Trophoblast cell (in vitro differentiated cells and primary cell): ENCODE results near the gene RGS3.

Experiments used
- DNase-seq, 2 donors: peaks; one replicate each; pipeline ENCODE4 v3.0.0-alpha.2; 2016
- H2AFZ ChIP-seq: 2 replicates; pipeline ENCODE4 v1.6.1; 2013; ENCODE audit warnings: low read length, moderate library complexity, mild to moderate bottlenecking; ENCODE audit not compliant: insufficient read depth, poor library complexity
- H2AK5ac ChIP-seq: 2 replicates; pipeline ENCODE4 v1.6.1; 2013; ENCODE audit warnings: mild to moderate bottlenecking, low read length
- H2BK120ac ChIP-seq: 2 replicates; pipeline ENCODE4 v1.6.1; 2013; ENCODE audit warnings: low read length, mild to moderate bottlenecking, moderate library complexity; ENCODE audit not compliant: insufficient read depth, poor library complexity
- H2BK12ac ChIP-seq: 2 replicates; pipeline ENCODE4 v1.6.1; 2013; ENCODE audit warnings: mild to moderate bottlenecking, low read length, moderate library complexity
- H2BK5ac ChIP-seq: 2 replicates; pipeline ENCODE4 v1.6.1; 2013; ENCODE audit warnings: low read length, low read depth, moderate library complexity, mild to moderate bottlenecking; ENCODE audit not compliant: poor library complexity
- H3K14ac ChIP-seq: 2 replicates; pipeline ENCODE4 v1.6.1; 2013; ENCODE audit warnings: mild to moderate bottlenecking, low read length
- H3K18ac ChIP-seq: 2 replicates; pipeline ENCODE4 v1.6.1; 2013; ENCODE audit warnings: mild to moderate bottlenecking, low read length
- H3K23ac ChIP-seq: 2 replicates; pipeline ENCODE4 v1.6.1; 2013; ENCODE audit warnings: low read length
- H3K27ac ChIP-seq: 2 replicates; pipeline ENCODE4 v1.5.1; 2013; ENCODE audit warnings: low read depth, mild to moderate bottlenecking, inconsistent platforms, low read length, moderate library complexity
- H3K27me3 ChIP-seq: 2 replicates; pipeline ENCODE4 v1.6.1; 2013; ENCODE audit warnings: inconsistent platforms, mild to moderate bottlenecking, low read length, moderate library complexity; ENCODE audit not compliant: insufficient read depth
- H3K36me3 ChIP-seq, 2 experiments: 1 replicate in 1 of 2; 2 replicates in 1 of 2; pipeline ENCODE4 v1.6.1; 2013; ENCODE audit warnings: low read length in 2 of 2, mild to moderate bottlenecking in 2 of 2, moderate library complexity in 1 of 2; ENCODE audit not compliant: insufficient read depth in 2 of 2, control insufficient read depth in 1 of 2
- H3K4ac ChIP-seq: 2 replicates; pipeline ENCODE4 v1.6.1; 2013; ENCODE audit warnings: low read depth, mild to moderate bottlenecking, low read length, moderate library complexity
- H3K4me1 ChIP-seq, 2 experiments: 1 replicate in 1 of 2; 2 replicates in 1 of 2; pipeline ENCODE4 v1.6.1; 2013; ENCODE audit warnings: low read length in 2 of 2, mild to moderate bottlenecking in 2 of 2, moderate library complexity in 1 of 2; ENCODE audit not compliant: insufficient read depth in 2 of 2, control insufficient read depth in 1 of 2
- H3K4me2 ChIP-seq: 2 replicates; pipeline ENCODE4 v1.6.1; 2013; ENCODE audit warnings: inconsistent platforms, mild to moderate bottlenecking, low read length, moderate library complexity
- H3K4me3 ChIP-seq: 2 replicates; pipeline ENCODE4 v1.5.1; 2013; ENCODE audit warnings: mild to moderate bottlenecking, low read depth, low read length, inconsistent platforms
- H3K79me1 ChIP-seq: one replicate; pipeline ENCODE4 v1.6.1; 2013; ENCODE audit warnings: low read length
- H3K79me2 ChIP-seq: 2 replicates; pipeline ENCODE4 v1.6.1; 2013; ENCODE audit warnings: low read length, mild to moderate bottlenecking; ENCODE audit not compliant: control insufficient read depth, insufficient read depth, poor library complexity
- H3K9ac ChIP-seq: 2 replicates; pipeline ENCODE4 v1.6.1; 2013; ENCODE audit warnings: mild to moderate bottlenecking, low read length
- H3K9me3 ChIP-seq: 2 replicates; pipeline ENCODE4 v1.6.1; 2013; ENCODE audit warnings: low read depth, mild to moderate bottlenecking, control low read depth, inconsistent platforms, low read length; ENCODE audit not compliant: insufficient read depth
- H4K12ac ChIP-seq: 2 replicates; pipeline ENCODE4 v1.6.1; 2013; ENCODE audit warnings: low read depth, mild to moderate bottlenecking, low read length, moderate library complexity
- H4K8ac ChIP-seq: 2 replicates; pipeline ENCODE4 v1.6.1; 2013; ENCODE audit warnings: low read depth, mild to moderate bottlenecking, low read length, moderate library complexity
- H4K91ac ChIP-seq: one replicate; pipeline ENCODE4 v1.6.1; 2013; ENCODE audit warnings: low read depth, mild to moderate bottlenecking, low read length, moderate library complexity
- WGBS: extraction: QIAGEN DNeasy Blood & Tissue Kit; methylation state at CpG from one replicate; pipeline ENCODE4 v1.1.7; 2013; ENCODE audit warnings: missing lambda C conversion rate; ENCODE audit not compliant: insufficient read length, insufficient coverage; ENCODE audit errors: extremely low coverage; 5-methylcytosine and 5-hydroxymethylcytosine counted together

Gene RGS3

GRCh38 chr9:113616621-113617496, 153.3 kb downstream of the RGS3 start:
- WGBS, result no CpG with 5 or more reads among the region's 16 CpGs
- H3K4me1 ChIP-seq, result peaks cover 27 to 37% of the 10 kb centered on the region in 2 experiments
- H4K12ac ChIP-seq, result no peak overlapping the region
- peaks cover 6% of the 10 kb centered on the region for H3K79me2 ChIP-seq
- H3K27ac ChIP-seq, result no peak overlapping the region
- peak overlapping the region; percentile 74 for H2BK12ac ChIP-seq
- H3K23ac ChIP-seq, result no peak overlapping the region
- peak overlapping the region; percentile 23 for H2BK5ac ChIP-seq
- H4K8ac ChIP-seq, result peak overlapping the region; percentile 55
- H3K4ac ChIP-seq, result peak overlapping the region; percentile 3
- H3K18ac ChIP-seq, result peak overlapping the region; percentile 44
- H3K4me3 ChIP-seq, result no peak overlapping the region
- no peak overlapping the region for H2AFZ ChIP-seq
- DNase-seq, result no peak
- peaks cover 33% of the 10 kb centered on the region for H3K79me1 ChIP-seq
- no peak overlapping the region for H3K9ac ChIP-seq
- no peaks in the 10 kb centered on the region for H3K36me3 ChIP-seq
- H3K14ac ChIP-seq, result peak overlapping the region; percentile 46
- H2BK120ac ChIP-seq, result peak overlapping the region; percentile 57
- peak overlapping the region; percentile 72 for H4K91ac ChIP-seq
- H3K9me3 ChIP-seq, result no peaks in the 10 kb centered on the region
- H3K27me3 ChIP-seq, result no peaks in the 10 kb centered on the region
- H3K4me2 ChIP-seq, result no peak overlapping the region
- H2AK5ac ChIP-seq, result peak overlapping the region; percentile 60

DNA sequence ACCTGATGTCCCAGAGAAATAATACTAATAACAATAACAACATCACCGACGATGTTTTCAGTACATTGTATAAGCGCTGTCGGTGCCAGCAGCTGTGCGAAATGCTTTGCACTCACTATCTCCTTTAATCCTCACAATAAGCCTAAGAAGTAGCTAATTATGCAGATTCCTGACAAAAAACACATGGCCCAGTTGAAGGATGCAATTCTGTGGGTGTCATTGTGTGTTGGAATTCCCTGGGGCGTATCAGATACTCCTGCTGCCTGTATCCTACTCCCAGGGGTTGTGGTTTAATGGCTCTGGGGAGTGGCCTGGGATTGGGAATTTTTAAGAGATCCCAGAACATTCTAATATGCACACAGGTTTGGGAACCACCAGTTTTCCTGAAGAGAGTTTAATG, 154.0 kb downstream of the RGS3 start:
- H2AK5ac ChIP-seq, result no peak overlapping the region
- H3K14ac ChIP-seq, result no peak overlapping the region
- no peak overlapping the region for H3K23ac ChIP-seq
- no peak overlapping the region for H3K18ac ChIP-seq
- no peaks in the 10 kb centered on the region for H3K36me3 ChIP-seq
- no peaks in the 10 kb centered on the region for H3K27me3 ChIP-seq
- DNase-seq, result no peak
- H2BK120ac ChIP-seq, result peak overlapping the region; percentile 57
- no peak overlapping the region for H4K12ac ChIP-seq
- no peak overlapping the region for H3K4me2 ChIP-seq
- H3K9ac ChIP-seq, result no peak overlapping the region
- no peak overlapping the region for H2AFZ ChIP-seq
- H2BK5ac ChIP-seq, result peak overlapping the region; percentile 23
- H3K79me1 ChIP-seq, result peaks cover 33% of the 10 kb centered on the region
- H3K4me3 ChIP-seq, result no peak overlapping the region
- no peaks in the 10 kb centered on the region for H3K9me3 ChIP-seq
- H3K27ac ChIP-seq, result no peak overlapping the region
- no CpG with 5 or more reads among the region's 6 CpGs for whole genome bisulfite sequencing
- H3K4ac ChIP-seq, result no peak overlapping the region
- H2BK12ac ChIP-seq, result no peak overlapping the region
- H4K8ac ChIP-seq, result no peak overlapping the region
- H3K79me2 ChIP-seq, result peaks cover 6% of the 10 kb centered on the region
- H4K91ac ChIP-seq, result peak overlapping the region; percentile 72
- peaks cover 27 to 37% of the 10 kb centered on the region in 2 experiments for H3K4me1 ChIP-seq

DNA sequence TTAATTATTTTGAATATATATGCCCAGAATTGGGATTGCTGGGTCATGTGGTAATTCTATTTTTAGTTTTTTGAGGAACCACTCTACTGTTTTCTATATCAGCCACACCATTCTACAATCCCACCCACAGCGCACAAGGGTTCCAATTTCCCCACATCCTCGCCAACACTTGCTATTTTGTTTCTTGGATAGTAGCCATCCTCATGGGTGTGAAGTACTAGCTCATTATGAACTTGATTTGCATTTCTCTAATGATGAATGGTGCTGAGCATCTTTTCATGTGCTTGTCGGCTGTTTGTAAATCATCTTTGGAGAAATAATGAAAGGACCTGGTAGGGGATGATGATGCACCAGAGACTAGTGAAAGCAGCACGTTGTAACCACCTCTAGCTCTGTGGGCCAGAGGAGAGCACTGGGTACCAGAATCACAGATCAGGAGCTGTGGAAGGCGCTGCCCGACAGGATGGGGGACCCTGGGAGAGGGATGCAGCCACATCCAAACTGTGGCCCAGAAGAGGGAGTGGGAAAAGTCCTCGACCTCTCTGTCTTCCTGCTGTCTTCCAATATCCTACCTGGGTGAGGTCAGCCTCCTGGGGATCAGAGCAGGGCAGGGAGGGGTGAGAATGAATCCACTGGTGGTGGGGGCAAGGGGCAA, 155.4 kb downstream of the RGS3 start:
- Histone ChIP-seq H3K27ac (peak overlapping the region; percentile 94), H3K36me3 (no peaks in the 10 kb centered on the region), H3K79me2 (peaks cover 6% of the 10 kb centered on the region), H3K9me3 (no peaks in the 10 kb centered on the region), H3K4me3 (no peak overlapping the region), H2AK5ac (peak overlapping the region; percentile 82), H2BK12ac (peak overlapping the region; percentile 95), H2AFZ (no peak overlapping the region), H3K4me1 (peaks cover 32 to 42% of the 10 kb centered on the region in 2 experiments), H3K4me2 (no peak overlapping the region), H4K8ac (peak overlapping the region; percentile 71), H3K79me1 (peaks cover 38% of the 10 kb centered on the region), H2BK5ac (peak overlapping the region; percentile 49), H3K4ac (peak overlapping the region; percentile 56), H4K12ac (no peak overlapping the region), H3K18ac (peak overlapping the region; percentile 36), H3K23ac (no peak overlapping the region), H3K14ac (peak overlapping the region; percentile 86), H4K91ac (peak overlapping the region; percentile 93), H3K27me3 (no peaks in the 10 kb centered on the region), H3K9ac (no peak overlapping the region), H2BK120ac (peak overlapping the region; percentile 96)
- no peak for DNase-seq
- WGBS, result no CpG with 5 or more reads among the region's 7 CpGs

- Histone ChIP-seq H3K9ac (no peak overlapping the region), H3K14ac (peak overlapping the region; percentile 86), H3K4ac (peak overlapping the region; percentile 56), H3K9me3 (no peaks in the 10 kb centered on the region), H4K8ac (peak overlapping the region; percentile 71), H4K12ac (peak overlapping the region; percentile 29), H3K23ac (no peak overlapping the region), H3K27ac (peak overlapping the region; percentile 94), H2BK12ac (peak overlapping the region; percentile 95), H2BK120ac (peak overlapping the region; percentile 96), H3K27me3 (no peaks in the 10 kb centered on the region), H3K4me1 (peaks cover 33 to 42% of the 10 kb centered on the region in 2 experiments), H3K79me2 (peaks cover 6% of the 10 kb centered on the region), H4K91ac (peak overlapping the region; percentile 93), H2AFZ (peak overlapping the region; percentile 28), H3K4me3 (no peak overlapping the region), H2BK5ac (peak overlapping the region; percentile 95), H3K79me1 (peaks cover 36% of the 10 kb centered on the region), H2AK5ac (peak overlapping the region; percentile 82), H3K4me2 (peak overlapping the region; percentile 44), H3K36me3 (no peaks in the 10 kb centered on the region), H3K18ac (peak overlapping the region; percentile 88)
- WGBS, result no CpG with 5 or more reads among the region's 12 CpGs
- no peak for DNase-seq
These were observed 156.2 kb downstream of the RGS3 start for GRCh38 chr9:113619491-113620376.
